ENCODE measurements around the gene CYFIP1. TPM values are rescaled to one million over a fixed set of nuclear protein-coding genes. Genes with fewer than 3 reads are reported as not detected.

Gene CYFIP1
- total and polyA plus RNA-seq, 5 donors from 2014 or later = 1.1 to 7.6 (median 2.0) TPM

DNA sequence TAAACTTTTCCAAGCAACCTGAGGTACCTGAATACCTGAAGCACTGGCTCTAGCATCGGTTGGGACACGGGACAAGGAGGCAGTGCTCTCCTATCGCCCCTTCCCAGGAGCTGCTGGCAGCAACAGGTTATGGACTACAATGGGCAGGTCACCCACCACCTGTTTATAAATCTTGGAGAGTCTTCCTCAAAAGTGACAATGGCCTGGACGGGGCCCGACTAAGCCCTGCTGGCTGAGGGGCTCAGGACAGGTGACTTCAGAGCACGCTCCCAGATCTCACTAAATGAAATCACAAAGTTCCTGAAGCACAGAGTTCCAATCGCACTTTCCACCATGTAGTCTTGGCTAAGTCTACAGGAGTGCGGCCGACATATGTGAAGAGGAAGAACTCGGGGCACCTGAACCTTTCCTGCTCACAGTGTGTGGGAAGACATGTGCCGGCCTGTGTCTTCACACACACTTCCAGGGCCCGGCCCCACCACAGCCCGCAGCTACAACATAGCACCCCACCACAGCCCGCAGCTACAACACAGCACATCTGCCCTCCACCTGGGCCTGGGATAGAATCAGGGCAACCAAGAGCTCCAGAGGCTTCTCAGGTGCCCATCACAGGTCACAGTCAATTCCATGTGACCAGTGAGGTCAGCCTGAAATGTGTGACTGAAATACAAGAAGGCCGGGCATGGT lies 12.9 kb downstream of the CYFIP1 start:
- H3K9me3 Mint-ChIP-seq = peaks cover 0 to 6% (median 0%) of the 10 kb centered on the region in 7 donors

DNA sequence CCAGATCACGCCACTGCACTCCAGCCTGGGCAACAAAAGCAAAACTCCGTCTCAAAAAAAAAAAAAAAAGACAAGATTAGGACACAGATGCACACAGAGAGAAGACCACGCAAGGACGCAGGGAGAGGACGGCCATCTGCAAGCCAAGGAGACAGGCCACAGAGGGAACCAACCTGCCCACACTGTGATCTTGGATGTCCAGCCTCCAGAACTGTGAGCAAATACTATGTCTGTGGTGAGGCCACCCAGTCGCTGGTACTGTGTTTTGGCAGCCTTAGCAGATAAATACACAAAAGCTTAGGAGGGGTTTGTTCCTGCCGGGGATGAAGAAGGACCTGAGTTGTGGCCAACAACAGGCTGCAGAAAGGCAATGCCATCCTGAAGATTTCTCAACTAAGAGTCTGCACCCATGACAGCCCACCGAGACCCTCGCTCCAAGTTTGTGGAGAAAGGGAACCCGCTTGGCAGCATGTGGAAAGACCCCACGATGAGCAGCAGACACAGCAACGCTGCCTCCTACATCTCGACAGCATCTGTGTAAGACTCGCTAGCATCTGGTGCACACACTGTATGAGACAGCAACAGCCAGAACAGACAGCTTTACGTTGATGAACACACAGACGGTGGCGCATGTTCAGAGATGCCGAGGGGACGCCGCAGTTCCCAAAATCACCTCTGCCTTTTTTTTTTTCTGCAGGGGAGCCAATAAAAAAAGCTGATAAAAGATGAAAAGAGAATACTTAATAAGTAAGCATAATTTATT lies 13.7 kb downstream of the CYFIP1 start:
- Mint-ChIP-seq H3K36me3 (no peaks in the 10 kb centered on the region), H3K27ac (no peak overlapping the region), H3K9me3 (peaks cover 0 to 6% (median 0%) of the 10 kb centered on the region in 7 donors), H3K4me1 (no peaks in the 10 kb centered on the region), H3K4me3 (no peak overlapping the region), H3K27me3 (peaks cover 4% of the 10 kb centered on the region)
- DNase-seq = no peak
- no peak for ATAC-seq (ENCODE audit: low read depth in 2 of 2)
- Histone ChIP-seq H3K27ac (ENCODE audit: insufficient read depth, low read length, poor library complexity, severe bottlenecking) (no peak overlapping the region), H3K4me3 (ENCODE audit: low read depth, low read length) (no peak overlapping the region), H3K9me3 (ENCODE audit: control insufficient read depth in 2 of 2, low read length in 2 of 2) (no peaks in the 10 kb centered on the region), H3K4me1 (ENCODE audit: control insufficient read depth, insufficient read depth, low read length, poor library complexity, severe bottlenecking) (no peaks in the 10 kb centered on the region), H3K36me3 (ENCODE audit: control insufficient read depth, insufficient read depth, low read length) (no peaks in the 10 kb centered on the region), H3K27me3 (ENCODE audit: control insufficient read depth, insufficient read depth, low read length) (no peaks in the 10 kb centered on the region)

More for the DNA sequence above, 12.9 kb downstream of the CYFIP1 start:
- H3K27me3 Mint-ChIP-seq = peaks cover 4% of the 10 kb centered on the region
- no peak overlapping the region for H3K4me3 Mint-ChIP-seq
- H3K36me3 ChIP-seq (ENCODE audit: control insufficient read depth, insufficient read depth, low read length) = no peaks in the 10 kb centered on the region
- no peaks in the 10 kb centered on the region for H3K36me3 Mint-ChIP-seq
- H3K4me3 ChIP-seq (ENCODE audit: low read depth, low read length) = no peak overlapping the region
- no peaks in the 10 kb centered on the region for H3K27me3 ChIP-seq (ENCODE audit: control insufficient read depth, insufficient read depth, low read length)
- H3K9me3 ChIP-seq (ENCODE audit: control insufficient read depth in 2 of 2, low read length in 2 of 2) = no peaks in the 10 kb centered on the region
- H3K4me1 Mint-ChIP-seq = no peaks in the 10 kb centered on the region
- no peaks in the 10 kb centered on the region for H3K4me1 ChIP-seq (ENCODE audit: control insufficient read depth, insufficient read depth, low read length, poor library complexity, severe bottlenecking)
- no peak for ATAC-seq (ENCODE audit: low read depth in 2 of 2)
- DNase-seq = no peak
- H3K27ac Mint-ChIP-seq = no peak overlapping the region
- H3K27ac ChIP-seq (ENCODE audit: insufficient read depth, low read length, poor library complexity, severe bottlenecking) = no peak overlapping the region

DNA sequence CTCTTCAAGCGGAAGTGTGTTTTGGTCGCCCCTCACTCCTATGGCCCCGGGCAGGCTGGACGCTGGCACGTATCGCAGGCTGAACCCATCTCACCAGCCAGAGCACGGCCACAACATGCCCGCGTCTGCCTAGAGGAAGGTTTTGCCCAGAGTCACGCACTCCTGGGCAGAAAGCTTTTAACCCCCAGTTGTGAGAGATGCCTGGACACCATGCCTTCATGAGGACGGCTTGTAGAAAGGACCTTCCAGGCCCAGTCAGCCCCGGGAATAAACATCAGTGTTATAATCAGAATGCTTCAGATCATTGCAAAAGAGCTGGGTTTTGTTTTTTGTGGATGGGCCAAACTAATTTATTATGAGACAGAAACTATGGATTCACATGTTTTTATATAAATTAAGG lies 16.5 kb downstream of the CYFIP1 start:
- H3K4me3 Mint-ChIP-seq = no peak overlapping the region
- no peaks in the 10 kb centered on the region for H3K9me3 ChIP-seq (ENCODE audit: control insufficient read depth in 2 of 2, low read length in 2 of 2)
- H3K36me3 Mint-ChIP-seq = no peaks in the 10 kb centered on the region
- no peak for DNase-seq
- no peak overlapping the region for H3K4me3 ChIP-seq (ENCODE audit: low read depth, low read length)
- no peaks in the 10 kb centered on the region for H3K4me1 Mint-ChIP-seq
- no peak for ATAC-seq (ENCODE audit: low read depth in 2 of 2)
- H3K27me3 ChIP-seq (ENCODE audit: control insufficient read depth, insufficient read depth, low read length) = no peaks in the 10 kb centered on the region
- peaks cover 4% of the 10 kb centered on the region for H3K27me3 Mint-ChIP-seq
- no peak overlapping the region for H3K27ac ChIP-seq (ENCODE audit: insufficient read depth, low read length, poor library complexity, severe bottlenecking)
- no peaks in the 10 kb centered on the region for H3K4me1 ChIP-seq (ENCODE audit: control insufficient read depth, insufficient read depth, low read length, poor library complexity, severe bottlenecking)
- no peaks in the 10 kb centered on the region for H3K36me3 ChIP-seq (ENCODE audit: control insufficient read depth, insufficient read depth, low read length)
- no peaks in the 10 kb centered on the region for H3K9me3 Mint-ChIP-seq
- H3K27ac Mint-ChIP-seq = no peak overlapping the region

DNA sequence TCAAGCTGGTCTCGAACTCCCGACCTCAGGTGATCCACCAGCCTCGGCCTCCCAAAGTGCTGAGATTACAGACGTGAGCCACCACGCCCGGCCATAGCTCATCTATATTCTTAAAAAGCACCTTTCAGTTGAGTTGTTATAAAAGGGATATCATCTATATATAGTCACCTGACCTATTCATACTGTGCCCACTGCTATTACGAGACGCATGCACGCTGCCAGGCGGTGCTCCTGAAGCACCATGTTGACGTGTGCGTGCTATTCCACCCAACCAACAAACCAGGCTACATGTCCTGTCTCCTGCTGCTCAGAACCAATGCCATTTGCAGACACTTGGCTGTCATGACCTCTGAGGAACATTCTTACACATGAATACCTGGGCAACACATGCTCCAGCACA lies 17.6 kb downstream of the CYFIP1 start:
- Mint-ChIP-seq H3K4me1 (no peaks in the 10 kb centered on the region), H3K9me3 (no peaks in the 10 kb centered on the region), H3K27me3 (no peaks in the 10 kb centered on the region), H3K27ac (no peak overlapping the region), H3K4me3 (no peak overlapping the region), H3K36me3 (no peaks in the 10 kb centered on the region)
- ATAC-seq (ENCODE audit: low read depth in 2 of 2) = no peak
- Histone ChIP-seq H3K36me3 (ENCODE audit: control insufficient read depth, insufficient read depth, low read length) (no peaks in the 10 kb centered on the region), H3K4me1 (ENCODE audit: control insufficient read depth, insufficient read depth, low read length, poor library complexity, severe bottlenecking) (no peaks in the 10 kb centered on the region), H3K27me3 (ENCODE audit: control insufficient read depth, insufficient read depth, low read length) (no peaks in the 10 kb centered on the region), H3K9me3 (ENCODE audit: control insufficient read depth in 2 of 2, low read length in 2 of 2) (no peaks in the 10 kb centered on the region), H3K4me3 (ENCODE audit: low read depth, low read length) (no peak overlapping the region), H3K27ac (ENCODE audit: insufficient read depth, low read length, poor library complexity, severe bottlenecking) (no peak overlapping the region)
- DNase-seq = no peak

DNA sequence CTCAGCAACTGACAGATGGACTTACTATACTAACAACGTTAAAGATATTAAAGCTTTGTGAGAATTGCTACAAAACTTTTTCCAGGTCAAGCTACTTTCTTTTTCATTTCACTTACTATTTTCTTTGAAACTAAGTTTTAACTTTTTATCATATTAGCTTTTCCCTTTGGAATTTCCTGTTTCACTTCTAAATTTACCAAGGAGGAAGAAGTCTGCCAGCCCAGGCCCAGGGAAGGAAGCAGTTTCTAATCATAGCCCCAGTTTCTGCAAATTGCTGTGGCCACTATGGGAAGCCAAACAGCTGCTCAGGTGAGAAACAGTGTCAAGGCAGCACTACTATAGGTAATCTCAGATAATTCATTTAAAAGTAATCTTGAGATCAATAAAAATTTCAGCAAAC lies 18.4 kb downstream of the CYFIP1 start:
- H3K4me3 Mint-ChIP-seq = peak overlapping the region in 1 of 4 donors; percentile 10
- no peaks in the 10 kb centered on the region for H3K27me3 ChIP-seq (ENCODE audit: control insufficient read depth, insufficient read depth, low read length)
- H3K36me3 ChIP-seq (ENCODE audit: control insufficient read depth, insufficient read depth, low read length) = no peaks in the 10 kb centered on the region
- H3K27ac ChIP-seq (ENCODE audit: insufficient read depth, low read length, poor library complexity, severe bottlenecking) = no peak overlapping the region
- H3K4me1 Mint-ChIP-seq = no peaks in the 10 kb centered on the region
- no peak for DNase-seq
- no peaks in the 10 kb centered on the region for H3K4me1 ChIP-seq (ENCODE audit: control insufficient read depth, insufficient read depth, low read length, poor library complexity, severe bottlenecking)
- H3K36me3 Mint-ChIP-seq = no peaks in the 10 kb centered on the region
- ATAC-seq (ENCODE audit: low read depth in 2 of 2) = no peak
- H3K4me3 ChIP-seq (ENCODE audit: low read depth, low read length) = no peak overlapping the region
- H3K27me3 Mint-ChIP-seq = no peaks in the 10 kb centered on the region
- H3K9me3 Mint-ChIP-seq = no peaks in the 10 kb centered on the region
- no peaks in the 10 kb centered on the region for H3K9me3 ChIP-seq (ENCODE audit: control insufficient read depth in 2 of 2, low read length in 2 of 2)
- H3K27ac Mint-ChIP-seq = no peak overlapping the region

DNA sequence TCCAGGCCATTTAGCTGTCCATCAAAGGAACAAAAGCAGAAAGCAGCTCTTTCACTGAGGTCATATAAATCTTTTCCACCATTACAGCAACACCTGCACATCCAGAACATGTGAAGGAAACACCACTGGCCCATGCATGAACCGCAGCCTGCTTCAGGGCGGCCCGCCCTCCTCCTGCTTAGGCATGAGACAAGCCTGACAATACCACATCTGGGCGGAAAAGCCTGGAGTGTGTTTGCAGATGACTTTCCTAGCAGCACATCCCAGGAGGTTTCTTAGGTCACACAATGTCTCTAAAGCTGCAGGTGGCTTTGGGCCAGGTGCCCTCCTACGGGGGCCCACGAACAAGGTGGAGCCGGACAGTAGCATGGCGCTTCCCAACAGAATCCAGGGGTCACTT lies 19.6 kb downstream of the CYFIP1 start:
- no peaks in the 10 kb centered on the region for H3K4me1 Mint-ChIP-seq
- H3K27me3 Mint-ChIP-seq = no peaks in the 10 kb centered on the region
- no peaks in the 10 kb centered on the region for H3K36me3 Mint-ChIP-seq

DNA sequence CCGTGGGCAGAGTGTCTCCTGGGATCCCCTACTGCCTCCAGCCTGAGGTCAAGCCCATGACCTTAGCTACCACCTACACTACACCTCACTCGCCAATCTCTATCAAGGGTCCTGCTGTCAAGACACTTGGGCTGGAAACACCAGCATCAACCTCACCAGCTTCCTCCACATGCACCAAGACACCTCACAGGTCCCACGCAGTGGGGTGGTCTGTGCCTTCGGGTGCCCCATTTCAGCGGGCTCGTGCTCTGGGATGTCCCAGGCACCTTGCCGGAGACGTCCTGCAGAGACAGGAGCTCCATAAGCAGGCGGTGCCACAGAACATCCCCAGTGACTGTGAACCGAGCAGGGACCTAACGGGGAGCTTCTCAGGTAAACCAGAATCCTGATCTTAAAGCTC lies 20.0 kb downstream of the CYFIP1 start:
- Histone ChIP-seq H3K4me3 (ENCODE audit: low read depth, low read length) (no peak overlapping the region), H3K4me1 (ENCODE audit: control insufficient read depth, insufficient read depth, low read length, poor library complexity, severe bottlenecking) (no peaks in the 10 kb centered on the region), H3K27me3 (ENCODE audit: control insufficient read depth, insufficient read depth, low read length) (no peaks in the 10 kb centered on the region), H3K36me3 (ENCODE audit: control insufficient read depth, insufficient read depth, low read length) (no peaks in the 10 kb centered on the region), H3K27ac (ENCODE audit: insufficient read depth, low read length, poor library complexity, severe bottlenecking) (no peak overlapping the region), H3K9me3 (ENCODE audit: control insufficient read depth in 2 of 2, low read length in 2 of 2) (no peaks in the 10 kb centered on the region)
- Mint-ChIP-seq H3K4me3 (no peak overlapping the region), H3K36me3 (no peaks in the 10 kb centered on the region), H3K4me1 (no peaks in the 10 kb centered on the region), H3K9me3 (no peaks in the 10 kb centered on the region), H3K27me3 (no peaks in the 10 kb centered on the region), H3K27ac (no peak overlapping the region)
- ATAC-seq (ENCODE audit: low read depth in 2 of 2) = no peak
- DNase-seq = no peak

More for the DNA sequence above, 19.6 kb downstream of the CYFIP1 start:
- H3K4me3 ChIP-seq (ENCODE audit: low read depth, low read length) = no peak overlapping the region
- no peak for ATAC-seq (ENCODE audit: low read depth in 2 of 2)
- no peak overlapping the region for H3K4me3 Mint-ChIP-seq
- no peaks in the 10 kb centered on the region for H3K9me3 ChIP-seq (ENCODE audit: control insufficient read depth in 2 of 2, low read length in 2 of 2)
- H3K27ac Mint-ChIP-seq = no peak overlapping the region
- H3K27me3 ChIP-seq (ENCODE audit: control insufficient read depth, insufficient read depth, low read length) = no peaks in the 10 kb centered on the region
- H3K4me1 ChIP-seq (ENCODE audit: control insufficient read depth, insufficient read depth, low read length, poor library complexity, severe bottlenecking) = no peaks in the 10 kb centered on the region
- DNase-seq = no peak
- no peak overlapping the region for H3K27ac ChIP-seq (ENCODE audit: insufficient read depth, low read length, poor library complexity, severe bottlenecking)
- H3K9me3 Mint-ChIP-seq = no peaks in the 10 kb centered on the region
- no peaks in the 10 kb centered on the region for H3K36me3 ChIP-seq (ENCODE audit: control insufficient read depth, insufficient read depth, low read length)
